Measurements from ENCODE around the gene EIF2S3B. TPM values are rescaled to one million over a fixed set of nuclear protein-coding genes. Genes with fewer than 3 reads are reported as not detected.

Gene EIF2S3B
- total RNA-seq, 1 experiment from 2014 or later: 0.95 TPM

DNA sequence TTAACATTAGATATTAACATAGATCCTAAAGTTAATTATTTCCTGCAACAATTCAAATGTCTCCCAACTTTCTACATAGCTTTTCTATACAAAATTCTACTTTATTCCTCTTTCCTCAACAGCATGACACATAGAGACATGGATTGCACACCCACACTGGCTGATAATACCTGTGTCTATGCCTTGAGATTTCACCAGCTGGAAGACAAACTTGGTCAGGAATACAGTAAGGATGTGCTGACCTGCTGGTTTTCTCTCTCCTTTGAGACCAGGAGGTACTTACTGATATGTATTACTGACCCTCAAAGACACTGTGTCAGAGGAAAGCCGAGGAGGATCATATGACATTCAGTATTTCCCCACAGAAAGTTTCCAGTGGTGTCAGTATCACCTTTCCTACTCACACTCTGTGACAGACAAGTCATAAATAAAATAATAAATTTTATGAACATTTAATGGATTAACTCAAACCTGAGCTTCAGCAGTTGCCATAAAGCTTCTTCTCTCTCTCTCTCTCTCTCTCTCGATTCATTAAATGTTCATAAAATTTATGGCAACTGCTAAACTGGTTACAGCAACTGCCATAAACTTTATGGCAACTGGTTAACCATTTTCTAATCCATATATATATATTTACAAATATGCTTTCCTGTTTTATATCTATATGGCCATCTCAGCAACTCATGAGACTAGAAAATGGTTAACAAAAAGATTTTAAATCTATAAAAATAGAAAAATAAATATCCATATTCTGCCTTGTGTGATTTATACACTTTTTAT is 22.7 kb downstream of the EIF2S3B start:
- no peaks in the 10 kb centered on the region for H3K9me3 ChIP-seq (ENCODE audit: low read length)
- POLR2A ChIA-PET (ENCODE audit: unreplicated experiment): no interaction called here
- DNase-seq (no peak), ATAC-seq (no peak)
- TF ChIP-seq, protein P1, sequence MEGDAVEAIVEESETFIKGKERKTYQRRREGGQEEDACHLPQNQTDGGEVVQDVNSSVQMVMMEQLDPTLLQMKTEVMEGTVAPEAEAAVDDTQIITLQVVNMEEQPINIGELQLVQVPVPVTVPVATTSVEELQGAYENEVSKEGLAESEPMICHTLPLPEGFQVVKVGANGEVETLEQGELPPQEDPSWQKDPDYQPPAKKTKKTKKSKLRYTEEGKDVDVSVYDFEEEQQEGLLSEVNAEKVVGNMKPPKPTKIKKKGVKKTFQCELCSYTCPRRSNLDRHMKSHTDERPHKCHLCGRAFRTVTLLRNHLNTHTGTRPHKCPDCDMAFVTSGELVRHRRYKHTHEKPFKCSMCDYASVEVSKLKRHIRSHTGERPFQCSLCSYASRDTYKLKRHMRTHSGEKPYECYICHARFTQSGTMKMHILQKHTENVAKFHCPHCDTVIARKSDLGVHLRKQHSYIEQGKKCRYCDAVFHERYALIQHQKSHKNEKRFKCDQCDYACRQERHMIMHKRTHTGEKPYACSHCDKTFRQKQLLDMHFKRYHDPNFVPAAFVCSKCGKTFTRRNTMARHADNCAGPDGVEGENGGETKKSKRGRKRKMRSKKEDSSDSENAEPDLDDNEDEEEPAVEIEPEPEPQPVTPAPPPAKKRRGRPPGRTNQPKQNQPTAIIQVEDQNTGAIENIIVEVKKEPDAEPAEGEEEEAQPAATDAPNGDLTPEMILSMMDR (conservative IDR thresholded peaks at IDR 0.05; ENCODE audit: low read depth, low read length): no peak
- TF ChIP-seq EZH2phosphoT487 (IDR thresholded peaks at IDR 0.05; ENCODE audit: borderline replicate concordance, low read length): no peak
- no peak for TF ChIP-seq EZH2 (IDR thresholded peaks at IDR 0.05; ENCODE audit: low read length, unreplicated experiment)
- H2AFZ ChIP-seq (ENCODE audit: low read length): no peak overlapping the region
- no peaks in the 10 kb centered on the region for H3F3A ChIP-seq (ENCODE audit: low read length, unreplicated experiment)
- no peaks in the 10 kb centered on the region for H3K4me1 ChIP-seq (ENCODE audit: insufficient read depth, low read length)
- H3K9ac ChIP-seq (ENCODE audit: low read length): no peak overlapping the region
- CTCF ChIA-PET: no interaction called here
- H3K36me3 ChIP-seq (ENCODE audit: low read depth, low read length): no peaks in the 10 kb centered on the region
- no peak overlapping the region for H3K27ac ChIP-seq (ENCODE audit: low read length)
- no TSS peak for BruUV-seq (replicated peaks)
- H3K79me2 ChIP-seq (ENCODE audit: low read length): no peaks in the 10 kb centered on the region
- H3K4me3 ChIP-seq (ENCODE audit: low read length): no peak overlapping the region
- no peaks in the 10 kb centered on the region for H3K27me3 ChIP-seq (ENCODE audit: low read length)
- no peaks in the 10 kb centered on the region for H3K9me2 ChIP-seq (replicated peaks; ENCODE audit: low read length)
- no peaks in the 10 kb centered on the region for H4K20me1 ChIP-seq (ENCODE audit: low read length)
- intact Hi-C loops (cut with micrococcal nuclease): no loop called here
- no peak overlapping the region for H3K4me2 ChIP-seq (ENCODE audit: low read length)

DNA sequence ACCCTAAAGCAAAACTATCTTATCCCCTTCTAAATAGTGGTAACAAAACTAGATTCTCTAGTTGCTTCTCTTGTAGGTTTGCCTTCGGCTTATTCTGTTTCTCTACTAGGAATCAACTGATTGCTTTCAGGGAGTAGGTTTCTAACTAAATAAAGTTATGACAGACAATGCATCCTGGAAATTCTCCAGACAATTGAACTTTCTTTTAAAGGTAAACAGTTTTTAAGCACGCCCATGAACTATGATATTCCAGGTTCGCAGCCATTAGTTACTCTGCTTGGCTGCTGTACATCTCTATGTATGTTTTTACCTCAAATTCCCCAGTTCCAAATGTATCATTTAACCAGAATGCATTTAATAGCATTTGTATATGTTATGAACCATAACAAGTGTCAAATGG is 23.9 kb downstream of the EIF2S3B start:
- H2AFZ ChIP-seq (ENCODE audit: low read length): no peak overlapping the region
- DNase-seq (no peak), ATAC-seq (no peak)
- no peaks in the 10 kb centered on the region for H4K20me1 ChIP-seq (ENCODE audit: low read length)
- H3K4me1 ChIP-seq (ENCODE audit: insufficient read depth, low read length): no peaks in the 10 kb centered on the region
- H3F3A ChIP-seq (ENCODE audit: low read length, unreplicated experiment): no peaks in the 10 kb centered on the region
- no peak overlapping the region for H3K4me3 ChIP-seq (ENCODE audit: low read length)
- no peak overlapping the region for H3K27ac ChIP-seq (ENCODE audit: low read length)
- no peaks in the 10 kb centered on the region for H3K27me3 ChIP-seq (ENCODE audit: low read length)
- ChIA-PET CTCF (no interaction called here), POLR2A (ENCODE audit: unreplicated experiment) (no interaction called here)
- TF ChIP-seq EZH2phosphoT487 (IDR thresholded peaks at IDR 0.05; ENCODE audit: borderline replicate concordance, low read length) (no peak), EZH2 (IDR thresholded peaks at IDR 0.05; ENCODE audit: low read length, unreplicated experiment) (no peak)
- TF ChIP-seq, protein P1 (conservative IDR thresholded peaks at IDR 0.05; ENCODE audit: low read depth, low read length): no peak
- no peaks in the 10 kb centered on the region for H3K36me3 ChIP-seq (ENCODE audit: low read depth, low read length)
- intact Hi-C loops (cut with micrococcal nuclease): no loop called here
- H3K79me2 ChIP-seq (ENCODE audit: low read length): no peaks in the 10 kb centered on the region
- no peaks in the 10 kb centered on the region for H3K9me2 ChIP-seq (replicated peaks; ENCODE audit: low read length)
- no peak overlapping the region for H3K9ac ChIP-seq (ENCODE audit: low read length)
- no peak overlapping the region for H3K4me2 ChIP-seq (ENCODE audit: low read length)
- H3K9me3 ChIP-seq (ENCODE audit: low read length): no peaks in the 10 kb centered on the region
- BruUV-seq (replicated peaks): no TSS peak

DNA sequence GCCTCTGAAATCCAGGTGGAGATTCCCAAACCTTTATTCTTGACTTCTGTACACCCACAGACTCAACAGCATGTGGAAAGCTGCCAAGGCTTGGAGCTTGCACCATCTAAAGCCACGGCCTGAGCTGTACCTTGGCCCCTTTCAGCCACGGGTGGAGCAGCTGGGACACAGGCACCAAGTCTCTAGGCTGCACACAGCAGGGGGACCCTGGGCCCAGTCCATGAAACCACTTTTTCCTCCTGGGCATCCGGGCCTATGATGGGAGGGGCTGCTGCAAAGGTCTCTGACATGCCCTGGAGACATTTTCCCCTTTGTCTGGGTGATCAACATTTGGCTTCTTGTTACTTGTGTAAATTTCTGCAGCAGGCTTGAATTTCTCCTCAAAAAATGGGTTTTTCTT is 32.0 kb downstream of the EIF2S3B start:
- Histone ChIP-seq H3K27ac (ENCODE audit: low read length) (no peak overlapping the region), H3K9me2 (replicated peaks; ENCODE audit: low read length) (no peaks in the 10 kb centered on the region), H3K9ac (ENCODE audit: low read length) (no peak overlapping the region), H3K79me2 (ENCODE audit: low read length) (no peaks in the 10 kb centered on the region), H3K9me3 (ENCODE audit: low read length) (no peaks in the 10 kb centered on the region), H3K36me3 (ENCODE audit: low read depth, low read length) (no peaks in the 10 kb centered on the region), H2AFZ (ENCODE audit: low read length) (no peak overlapping the region), H3K4me3 (ENCODE audit: low read length) (no peak overlapping the region), H3K4me1 (ENCODE audit: insufficient read depth, low read length) (peaks cover 16% of the 10 kb centered on the region), H3K27me3 (ENCODE audit: low read length) (no peaks in the 10 kb centered on the region), H4K20me1 (ENCODE audit: low read length) (no peaks in the 10 kb centered on the region), H3F3A (ENCODE audit: low read length, unreplicated experiment) (no peaks in the 10 kb centered on the region), H3K4me2 (ENCODE audit: low read length) (no peak overlapping the region)
- intact Hi-C loops (cut with micrococcal nuclease): no loop called here
- CTCF ChIA-PET: no interaction called here
- ATAC-seq (no peak), DNase-seq (no peak)
- POLR2A ChIA-PET (ENCODE audit: unreplicated experiment): no interaction called here
- no TSS peak for BruUV-seq (replicated peaks)
- TF ChIP-seq EZH2phosphoT487 (IDR thresholded peaks at IDR 0.05; ENCODE audit: borderline replicate concordance, low read length) (no peak), EZH2 (IDR thresholded peaks at IDR 0.05; ENCODE audit: low read length, unreplicated experiment) (no peak)
- TF ChIP-seq, protein P1 (conservative IDR thresholded peaks at IDR 0.05; ENCODE audit: low read depth, low read length): no peak

All from PC-3 (cell line).